SU-DHL-6 (cell line): ENCODE data around the gene P2RX3.

Source experiments
- H2AFZ ChIP-seq: fragments of 200-600 bp; sonication (generic); 2 replicates; pipeline ENCODE4 v1.6.1; 2014; ENCODE audit warnings: low read depth, mild to moderate bottlenecking, moderate library complexity, mixed read lengths, antibody characterized with exemption, low read length; ENCODE audit not compliant: severe bottlenecking
- H3F3A ChIP-seq: fragments of 200-600 bp; shearing (Covaris generic); 2 replicates; pipeline ENCODE4 v1.6.0; 2016; ENCODE audit warnings: antibody characterized with exemption, mild to moderate bottlenecking; ENCODE audit not compliant: insufficient read depth
- H3K27ac ChIP-seq: fragments of 200-600 bp; sonication (generic); 2 replicates; pipeline ENCODE4 v1.5.1; 2016; ENCODE audit warnings: low read depth, mild to moderate bottlenecking, low read length, moderate library complexity, mixed read lengths
- H3K27me3 ChIP-seq: fragments of 200-600 bp; sonication (generic), shearing (Covaris generic); 2 replicates; pipeline ENCODE4 v1.6.0; 2014; ENCODE audit warnings: mild to moderate bottlenecking, low read length
- H3K36me3 ChIP-seq: fragments of 200-600 bp; sonication (generic); 2 replicates; pipeline ENCODE4 v1.6.1; 2014; ENCODE audit warnings: mild to moderate bottlenecking, low read length, mixed read lengths
- H3K4me2 ChIP-seq: fragments of 300-600, 200-600 bp; shearing (Covaris generic), sonication (generic); 2 replicates; pipeline ENCODE4 v1.6.0; 2014; ENCODE audit warnings: low read length, low read depth, mild to moderate bottlenecking; ENCODE audit not compliant: poor library complexity, severe bottlenecking
- H3K4me3 ChIP-seq: fragments of 200-600 bp; sonication (generic); 2 replicates; pipeline ENCODE4 v1.5.1; 2014; ENCODE audit warnings: antibody characterized with exemption, low read length, mild to moderate bottlenecking, mixed read lengths; ENCODE audit not compliant: insufficient read depth, poor library complexity, severe bottlenecking
- H3K79me2 ChIP-seq: fragments of 200-600 bp; sonication (generic); 2 replicates; pipeline ENCODE4 v1.6.1; 2014; ENCODE audit warnings: mild to moderate bottlenecking, low read length, moderate library complexity; ENCODE audit not compliant: insufficient read depth
- H3K9ac ChIP-seq: fragments of 200-600 bp; sonication (generic); 2 replicates; pipeline ENCODE4 v1.7.0; 2014; ENCODE audit warnings: mild to moderate bottlenecking, low read length
- H3K9me2 ChIP-seq: fragments of 200-600 bp; sonication (generic); replicated peaks from 2 replicates; pipeline ENCODE4 v1.6.1; 2014; ENCODE audit warnings: low read length; ENCODE audit not compliant: insufficient read depth
- H3K9me3 ChIP-seq: fragments of 200-600 bp; sonication (generic); 2 replicates; pipeline ENCODE4 v1.6.1; 2014; ENCODE audit warnings: low read length, mixed read lengths; ENCODE audit not compliant: insufficient read depth
- H4K20me1 ChIP-seq: fragments of 200-600 bp; sonication (generic); 2 replicates; pipeline ENCODE4 v1.6.1; 2014; ENCODE audit warnings: low read depth, mild to moderate bottlenecking, antibody characterized with exemption, low read length, moderate library complexity, mixed read lengths
- EZH2phosphoT487 ChIP-seq: fragments of 200-600 bp; sonication (generic), shearing (Covaris generic); conservative IDR thresholded peaks from 2 replicates; pipeline ENCODE4 v1.6.1; 2018; ENCODE audit warnings: mild to moderate bottlenecking, antibody characterized with exemption, low read length, moderate library complexity, mixed read lengths
- TF ChIP-seq, protein P1 (sequence below): fragments of 200-600 bp; sonication (generic); IDR thresholded peaks from one replicate; pipeline ENCODE4 v1.5.1; 2017; ENCODE audit warnings: antibody characterized with exemption, mild to moderate bottlenecking, low read length, moderate library complexity; ENCODE audit not compliant: insufficient read depth, poor library complexity, severe bottlenecking

The P2RX3 gene

DNA sequence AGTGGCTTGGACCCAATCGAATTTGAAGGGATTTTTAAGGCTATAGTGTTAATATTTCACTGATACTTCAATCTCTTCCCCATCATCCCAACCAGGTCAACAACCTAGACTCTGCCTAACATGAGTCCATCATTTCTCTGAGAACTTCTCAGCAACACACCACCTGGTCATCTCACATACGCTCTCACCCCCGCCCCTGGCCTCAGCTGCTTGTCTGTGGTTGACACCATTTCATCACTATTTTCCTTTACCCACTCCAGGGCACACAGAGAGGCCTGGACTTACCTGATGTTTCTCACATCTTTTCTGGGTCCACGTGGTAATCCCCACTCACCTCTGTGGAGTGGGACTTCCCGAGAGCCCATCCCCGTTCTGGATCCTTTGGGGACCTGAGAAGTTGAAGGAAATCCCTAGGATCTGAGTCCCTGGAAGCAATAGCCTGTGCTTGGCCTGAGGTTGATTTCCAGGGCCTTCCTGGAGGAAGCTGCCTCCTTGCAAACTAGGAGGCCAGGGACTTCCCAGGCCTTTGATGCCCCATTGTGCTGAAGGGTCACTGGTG lies 3.2 kb downstream of the P2RX3 start:
- Histone ChIP-seq H3K4me3 (no peak overlapping the region), H3K27ac (no peak overlapping the region), H2AFZ (no peak overlapping the region), H3K9me3 (no peaks in the 10 kb centered on the region), H3K27me3 (no peaks in the 10 kb centered on the region), H3F3A (no peaks in the 10 kb centered on the region), H3K4me2 (no peak overlapping the region), H3K36me3 (no peaks in the 10 kb centered on the region), H4K20me1 (no peaks in the 10 kb centered on the region), H3K9ac (no peak overlapping the region), H3K79me2 (no peaks in the 10 kb centered on the region), H3K9me2 (no peaks in the 10 kb centered on the region)
- TF ChIP-seq EZH2phosphoT487 = no peak
- TF ChIP-seq, protein P1, sequence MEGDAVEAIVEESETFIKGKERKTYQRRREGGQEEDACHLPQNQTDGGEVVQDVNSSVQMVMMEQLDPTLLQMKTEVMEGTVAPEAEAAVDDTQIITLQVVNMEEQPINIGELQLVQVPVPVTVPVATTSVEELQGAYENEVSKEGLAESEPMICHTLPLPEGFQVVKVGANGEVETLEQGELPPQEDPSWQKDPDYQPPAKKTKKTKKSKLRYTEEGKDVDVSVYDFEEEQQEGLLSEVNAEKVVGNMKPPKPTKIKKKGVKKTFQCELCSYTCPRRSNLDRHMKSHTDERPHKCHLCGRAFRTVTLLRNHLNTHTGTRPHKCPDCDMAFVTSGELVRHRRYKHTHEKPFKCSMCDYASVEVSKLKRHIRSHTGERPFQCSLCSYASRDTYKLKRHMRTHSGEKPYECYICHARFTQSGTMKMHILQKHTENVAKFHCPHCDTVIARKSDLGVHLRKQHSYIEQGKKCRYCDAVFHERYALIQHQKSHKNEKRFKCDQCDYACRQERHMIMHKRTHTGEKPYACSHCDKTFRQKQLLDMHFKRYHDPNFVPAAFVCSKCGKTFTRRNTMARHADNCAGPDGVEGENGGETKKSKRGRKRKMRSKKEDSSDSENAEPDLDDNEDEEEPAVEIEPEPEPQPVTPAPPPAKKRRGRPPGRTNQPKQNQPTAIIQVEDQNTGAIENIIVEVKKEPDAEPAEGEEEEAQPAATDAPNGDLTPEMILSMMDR = no peak

DNA sequence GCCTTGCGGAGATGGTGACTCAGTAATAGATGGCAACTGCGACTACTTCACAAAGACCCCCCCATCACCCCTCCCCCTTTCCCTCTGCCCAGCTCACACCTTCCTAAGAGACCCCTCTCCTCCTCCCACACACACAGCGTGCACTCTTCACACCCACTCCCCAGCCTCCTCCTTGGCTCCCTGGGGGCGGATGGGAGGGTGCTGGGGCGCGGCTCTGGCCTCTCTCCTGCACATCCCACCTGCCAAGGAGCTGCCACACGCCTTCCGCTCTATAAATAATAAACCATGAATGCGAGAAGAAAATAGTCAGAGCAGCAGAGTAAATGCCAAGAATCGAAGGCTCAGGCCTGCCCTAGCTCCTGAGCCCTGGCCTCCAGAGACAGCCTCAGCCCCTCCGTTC lies 4.5 kb downstream of the P2RX3 start:
- H3K27ac ChIP-seq = no peak overlapping the region
- H3K36me3 ChIP-seq = no peaks in the 10 kb centered on the region
- H3K79me2 ChIP-seq = no peaks in the 10 kb centered on the region
- no peak overlapping the region for H3K4me2 ChIP-seq
- no peaks in the 10 kb centered on the region for H3K9me2 ChIP-seq
- no peak overlapping the region for H3K4me3 ChIP-seq
- H3K27me3 ChIP-seq = no peaks in the 10 kb centered on the region
- H3K9ac ChIP-seq = no peak overlapping the region
- TF ChIP-seq, protein P1 = no peak
- no peak for TF ChIP-seq EZH2phosphoT487
- H3F3A ChIP-seq = no peaks in the 10 kb centered on the region
- no peaks in the 10 kb centered on the region for H3K9me3 ChIP-seq
- H4K20me1 ChIP-seq = no peaks in the 10 kb centered on the region
- no peak overlapping the region for H2AFZ ChIP-seq

DNA sequence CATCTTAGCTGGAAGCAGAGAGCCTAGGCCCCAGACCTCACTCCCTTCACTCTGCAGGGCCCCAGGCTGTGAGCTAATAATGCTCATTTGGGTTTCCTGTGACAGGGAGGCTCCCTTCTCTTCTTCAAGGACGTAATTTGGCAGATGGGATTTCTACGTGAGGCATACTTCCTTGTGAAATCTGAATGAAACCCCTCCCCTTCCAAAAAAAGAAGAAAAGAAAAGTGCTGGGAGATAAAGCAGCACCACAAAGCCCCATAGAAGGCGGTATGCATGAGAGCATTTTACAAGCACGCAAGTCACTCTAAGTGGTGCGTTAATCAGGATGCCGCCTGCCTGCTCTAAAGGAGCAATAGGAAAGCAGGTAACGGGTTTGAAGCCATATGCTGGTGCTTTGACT lies 5.7 kb downstream of the P2RX3 start:
- H3K4me3 ChIP-seq = no peak overlapping the region
- H3K36me3 ChIP-seq = no peaks in the 10 kb centered on the region
- no peaks in the 10 kb centered on the region for H4K20me1 ChIP-seq
- H3F3A ChIP-seq = no peaks in the 10 kb centered on the region
- H2AFZ ChIP-seq = no peak overlapping the region
- no peak overlapping the region for H3K27ac ChIP-seq
- H3K9me2 ChIP-seq = no peaks in the 10 kb centered on the region
- no peaks in the 10 kb centered on the region for H3K9me3 ChIP-seq
- H3K9ac ChIP-seq = no peak overlapping the region
- H3K4me2 ChIP-seq = no peak overlapping the region
- H3K79me2 ChIP-seq = no peaks in the 10 kb centered on the region
- TF ChIP-seq EZH2phosphoT487 = no peak
- no peaks in the 10 kb centered on the region for H3K27me3 ChIP-seq

DNA sequence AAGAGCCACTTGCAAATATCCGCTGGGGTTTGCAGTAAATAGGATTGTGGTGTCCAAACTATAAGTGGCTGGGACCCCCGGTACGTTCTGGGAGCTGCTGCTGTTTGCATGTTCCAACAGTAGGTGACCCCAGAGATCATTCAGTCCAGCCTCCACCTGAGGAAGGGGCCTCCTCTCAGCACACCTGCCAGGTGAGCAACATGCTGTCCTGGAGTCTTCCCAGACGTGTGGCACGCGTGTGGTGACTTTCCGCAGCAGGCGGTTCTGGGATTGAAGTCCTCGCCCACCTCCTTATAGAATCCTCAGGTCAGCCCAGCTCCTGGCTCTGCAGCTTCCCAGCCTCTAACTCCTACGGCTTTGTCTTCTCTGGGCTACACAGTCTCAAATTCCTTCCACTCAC lies 6.7 kb downstream of the P2RX3 start:
- H4K20me1 ChIP-seq = no peaks in the 10 kb centered on the region
- H3K79me2 ChIP-seq = no peaks in the 10 kb centered on the region
- no peak overlapping the region for H3K27ac ChIP-seq
- H2AFZ ChIP-seq = no peak overlapping the region
- no peak overlapping the region for H3K9ac ChIP-seq
- H3K4me2 ChIP-seq = no peak overlapping the region
- H3K9me2 ChIP-seq = no peaks in the 10 kb centered on the region
- TF ChIP-seq EZH2phosphoT487 = no peak
- TF ChIP-seq, protein P1 = no peak
- no peaks in the 10 kb centered on the region for H3F3A ChIP-seq
- no peak overlapping the region for H3K4me3 ChIP-seq
- H3K27me3 ChIP-seq = no peaks in the 10 kb centered on the region
- no peaks in the 10 kb centered on the region for H3K36me3 ChIP-seq
- H3K9me3 ChIP-seq = no peaks in the 10 kb centered on the region
